GM21390 (cell line): ENCODE data around the gene CDK4.
"Not testable (repeated sequence)": the region's sequence is repeated elsewhere in the genome, so short reads cannot be mapped to it uniquely, and the experiment has no call there.

Experiments used
- ATAC-seq: cut with Tn5 transposase; IDR thresholded peaks from one replicate; pipeline ENCODE4 v1.9.1; 2021; ENCODE audit not compliant: unreplicated experiment

The CDK4 gene

GRCh38 chr12:57751788-57752667 lies at the start of gene CDK4:
TSS of gene CDK4 (minus strand) at chr12:57752310. CDS start at chr12:57751717, 593 bp downstream.
- peak; percentile 67 for ATAC-seq

GRCh38 chr12:57800965-57801364 lies 48.9 kb upstream of the CDK4 start:
- ATAC-seq: no peak

- no peak for ATAC-seq
These were observed 45.8 kb upstream of the CDK4 start for GRCh38 chr12:57797933-57798332.

- ATAC-seq: no peak
These were observed 44.9 kb upstream of the CDK4 start for GRCh38 chr12:57796996-57797395.

GRCh38 chr12:57795354-57795753 lies 43.2 kb upstream of the CDK4 start:
- ATAC-seq: no peak

GRCh38 chr12:57793920-57794319 lies 41.8 kb upstream of the CDK4 start:
- no peak for ATAC-seq

- ATAC-seq: no peak
These were observed 31.8 kb upstream of the CDK4 start for GRCh38 chr12:57783861-57784260.

- no peak for ATAC-seq
These were observed 31.3 kb upstream of the CDK4 start for GRCh38 chr12:57783466-57783801.

- ATAC-seq: peak; percentile 89
These were observed 30.7 kb upstream of the CDK4 start, which contains the start of gene TSFM for GRCh38 chr12:57782608-57783465. TSS of gene TSFM (plus strand) at chr12:57782787. CDS start at chr12:57782802, 15 bp downstream.

GRCh38 chr12:57782243-57782607 lies 30.1 kb upstream of the CDK4 start:
- peak; percentile 5 for ATAC-seq

GRCh38 chr12:57781801-57782200 lies 29.7 kb upstream of the CDK4 start:
- no peak for ATAC-seq

GRCh38 chr12:57781244-57781643 lies 29.1 kb upstream of the CDK4 start:
- ATAC-seq: no peak

- no peak for ATAC-seq
These were observed 28.3 kb upstream of the CDK4 start for GRCh38 chr12:57780284-57780897.

GRCh38 chr12:57779736-57780135 lies 27.6 kb upstream of the CDK4 start:
- ATAC-seq: no peak

- ATAC-seq: no peak
These were observed 25.8 kb upstream of the CDK4 start for GRCh38 chr12:57777911-57778310.

- ATAC-seq: no peak
These were observed 25.3 kb upstream of the CDK4 start for GRCh38 chr12:57777367-57777766.

GRCh38 chr12:57776247-57776587 lies 24.1 kb upstream of the CDK4 start:
- ATAC-seq: no peak

GRCh38 chr12:57775563-57776246 lies 23.6 kb upstream of the CDK4 start:
- ATAC-seq: no peak

- no peak for ATAC-seq
These were observed 22.9 kb upstream of the CDK4 start for GRCh38 chr12:57775044-57775443.

- ATAC-seq: not testable (repeated sequence)
These were observed 22.5 kb upstream of the CDK4 start for GRCh38 chr12:57774634-57775033.
